Tibial artery (tissue), 4 donors: ENCODE measurements around the gene GJA3.

ENCODE experiments used
- DNase-seq, 2 donors: peaks; one replicate each; pipeline ENCODE4 v3.0.0-alpha.2; 2019
- H3K27ac ChIP-seq, 2 donors: fragments of 200-600 bp; sonication (generic) in 1 of 2; 1 replicate in 1 of 2; 2 replicates in 1 of 2; pipeline ENCODE4 v1.5.1; 2018 to 2019; ENCODE audit warnings: mild to moderate bottlenecking in 1 of 2
- H3K27me3 ChIP-seq, 2 donors: fragments of 200-600 bp; sonication (generic) in 1 of 2; one replicate each; pipeline versions ENCODE4 v1.5.1 to v1.6.0; 2016 to 2019
- H3K36me3 ChIP-seq, 3 donors: fragments of 200-600 bp; sonication (generic) in 2 of 3; one replicate each; pipeline ENCODE4 v1.5.1; 2016 to 2019; ENCODE audit warnings: mild to moderate bottlenecking in 2 of 3
- H3K4me1 ChIP-seq, 4 donors: fragments of 200-600 bp; sonication (generic) in 2 of 4; 1 replicate in 3 of 4; 2 replicates in 1 of 4; pipeline ENCODE4 v1.5.1; 2016 to 2019
- H3K4me3 ChIP-seq, 2 donors: fragments of 200-600 bp; sonication (generic) in 1 of 2; 1 replicate in 1 of 2; 2 replicates in 1 of 2; pipeline ENCODE4 v1.5.1; 2018 to 2019; ENCODE audit warnings: mild to moderate bottlenecking in 2 of 2
- H3K9me3 ChIP-seq, 3 donors: fragments of 200-600 bp; sonication (generic) in 1 of 3; one replicate each; pipeline ENCODE4 v1.5.1; 2016 to 2019
- intact Hi-C: fragments of 100-400 bp; cut with DNase I; formaldehyde crosslinking; loops from one replicate; pipeline ENCODE4 v1.15.0; 2023; ENCODE audit warnings: low total_unique reads
- TF ChIP-seq, protein P1 (sequence below), 2 experiments: fragments of 200-600 bp in 1 of 2; fragments of 450-650 bp in 1 of 2; IDR thresholded peaks; one replicate each; pipeline ENCODE4 v1.5.1; 2017 to 2019; ENCODE audit warnings: antibody characterized with exemption in 2 of 2, mild to moderate bottlenecking in 1 of 2, moderate library complexity in 1 of 2

The GJA3 gene

DNA sequence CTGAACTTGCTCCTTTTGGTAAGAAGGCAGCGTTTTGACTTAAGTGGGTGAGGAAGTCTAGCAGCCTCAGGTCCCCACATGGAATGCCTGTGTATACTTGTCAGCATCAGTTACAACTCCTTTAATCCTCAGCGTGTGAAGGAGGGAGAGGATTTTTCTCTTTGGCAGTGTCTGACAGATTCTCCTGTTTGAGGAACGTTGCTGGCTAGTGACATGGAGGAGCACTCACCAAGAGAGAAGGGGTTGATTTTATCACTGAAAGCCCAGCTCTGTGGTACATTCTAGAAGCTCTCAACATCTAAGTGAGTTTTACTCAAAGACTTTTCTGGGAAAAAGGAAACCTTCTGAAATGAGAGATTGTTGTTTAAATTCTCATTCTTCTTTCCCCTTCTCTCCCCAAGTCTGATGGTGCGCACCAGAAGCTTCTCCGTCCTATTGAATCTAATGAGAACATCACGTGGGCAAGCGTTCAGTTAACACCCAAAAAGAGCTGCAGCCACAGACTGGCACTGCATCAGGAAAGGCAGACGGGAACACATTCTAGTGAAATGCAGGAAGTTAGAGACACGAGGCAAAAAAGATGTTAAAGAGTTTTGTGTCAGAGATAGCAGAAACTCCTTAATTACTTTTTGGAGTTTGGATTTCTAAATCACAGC lies 58.2 kb downstream of the GJA3 start:
- Histone ChIP-seq H3K27me3 (peaks cover 0 to 50% of the 10 kb centered on the region in 2 donors), H3K27ac (no peak overlapping the region), H3K9me3 (no peaks in the 10 kb centered on the region), H3K4me3 (no peak overlapping the region), H3K4me1 (no peaks in the 10 kb centered on the region), H3K36me3 (no peaks in the 10 kb centered on the region)
- intact Hi-C loops: no loop called here
- no peak for DNase-seq
- TF ChIP-seq, protein P1, sequence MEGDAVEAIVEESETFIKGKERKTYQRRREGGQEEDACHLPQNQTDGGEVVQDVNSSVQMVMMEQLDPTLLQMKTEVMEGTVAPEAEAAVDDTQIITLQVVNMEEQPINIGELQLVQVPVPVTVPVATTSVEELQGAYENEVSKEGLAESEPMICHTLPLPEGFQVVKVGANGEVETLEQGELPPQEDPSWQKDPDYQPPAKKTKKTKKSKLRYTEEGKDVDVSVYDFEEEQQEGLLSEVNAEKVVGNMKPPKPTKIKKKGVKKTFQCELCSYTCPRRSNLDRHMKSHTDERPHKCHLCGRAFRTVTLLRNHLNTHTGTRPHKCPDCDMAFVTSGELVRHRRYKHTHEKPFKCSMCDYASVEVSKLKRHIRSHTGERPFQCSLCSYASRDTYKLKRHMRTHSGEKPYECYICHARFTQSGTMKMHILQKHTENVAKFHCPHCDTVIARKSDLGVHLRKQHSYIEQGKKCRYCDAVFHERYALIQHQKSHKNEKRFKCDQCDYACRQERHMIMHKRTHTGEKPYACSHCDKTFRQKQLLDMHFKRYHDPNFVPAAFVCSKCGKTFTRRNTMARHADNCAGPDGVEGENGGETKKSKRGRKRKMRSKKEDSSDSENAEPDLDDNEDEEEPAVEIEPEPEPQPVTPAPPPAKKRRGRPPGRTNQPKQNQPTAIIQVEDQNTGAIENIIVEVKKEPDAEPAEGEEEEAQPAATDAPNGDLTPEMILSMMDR (IDR thresholded peaks at IDR 0.05): no peak

DNA sequence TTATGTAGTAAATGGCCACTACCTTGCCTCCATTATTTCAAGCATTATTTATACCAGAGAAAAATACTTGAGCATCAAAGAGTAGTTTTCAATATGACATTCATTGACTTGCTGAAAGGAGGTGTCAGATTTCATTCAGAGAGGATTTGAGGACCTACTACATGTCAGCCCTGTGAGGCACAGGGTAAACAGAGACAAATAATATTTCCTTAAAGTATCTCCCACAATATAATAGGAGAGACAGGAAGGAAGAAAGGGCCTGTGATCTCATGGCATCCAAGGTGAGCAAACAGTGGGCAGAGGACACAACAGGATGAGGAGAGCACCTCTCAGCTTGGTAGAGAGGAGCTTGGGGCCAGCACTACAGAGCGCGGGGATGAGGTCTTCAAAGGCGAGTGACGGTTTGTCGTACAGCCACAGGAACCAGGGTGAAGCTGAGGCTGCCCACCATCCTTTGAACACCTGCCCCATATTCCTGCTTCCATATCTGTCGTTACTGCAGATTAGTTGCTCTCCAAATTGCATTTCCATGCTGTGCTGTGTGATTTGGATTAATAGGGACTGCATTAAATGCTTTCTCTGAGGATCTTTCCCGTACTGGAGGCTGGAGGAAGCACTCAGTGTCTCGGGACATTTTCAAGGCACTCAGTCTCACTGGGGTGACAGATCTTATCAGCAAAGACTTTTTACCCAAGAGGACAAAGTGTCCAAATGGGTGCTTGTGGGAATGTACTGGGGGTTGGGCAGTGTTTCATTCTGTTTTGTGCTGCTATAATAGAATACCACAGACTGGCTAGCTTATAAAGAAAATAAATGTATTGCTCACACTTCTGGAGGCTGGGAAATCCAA lies 59.2 kb downstream of the GJA3 start:
- intact Hi-C loops: no loop called here
- Histone ChIP-seq H3K27me3 (peaks cover 0 to 54% of the 10 kb centered on the region in 2 donors), H3K36me3 (no peaks in the 10 kb centered on the region), H3K27ac (no peak overlapping the region), H3K9me3 (no peaks in the 10 kb centered on the region), H3K4me3 (no peak overlapping the region), H3K4me1 (no peaks in the 10 kb centered on the region)
- TF ChIP-seq, protein P1 (IDR thresholded peaks at IDR 0.05): no peak
- no peak for DNase-seq

DNA sequence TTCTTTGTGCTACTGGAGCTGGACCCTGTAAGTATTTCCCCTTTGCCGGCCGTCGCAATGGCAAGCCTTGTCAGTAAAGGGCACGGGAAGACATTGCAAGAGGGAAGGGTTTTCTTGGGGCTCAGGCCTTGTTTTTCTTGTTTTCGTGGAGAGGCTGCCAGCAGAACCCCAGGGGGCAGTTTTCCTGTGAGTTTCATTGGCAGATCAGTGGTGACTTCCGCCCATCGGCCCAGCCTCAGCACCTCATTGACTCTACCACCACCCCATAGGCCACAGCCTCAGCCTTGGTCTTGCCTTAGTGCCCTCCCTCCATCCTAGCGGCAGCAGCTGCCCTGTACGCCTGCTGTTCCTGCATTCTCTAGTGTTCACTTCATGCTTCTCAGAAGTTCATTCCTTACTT lies 61.5 kb downstream of the GJA3 start:
- no peaks in the 10 kb centered on the region for H3K9me3 ChIP-seq
- DNase-seq: no peak
- TF ChIP-seq, protein P1 (IDR thresholded peaks at IDR 0.05): no peak
- peaks cover 0 to 37% of the 10 kb centered on the region in 2 donors for H3K27me3 ChIP-seq
- H3K4me1 ChIP-seq: no peaks in the 10 kb centered on the region
- intact Hi-C loops: no loop called here
- no peak overlapping the region for H3K4me3 ChIP-seq
- no peaks in the 10 kb centered on the region for H3K36me3 ChIP-seq
- H3K27ac ChIP-seq: no peak overlapping the region

DNA sequence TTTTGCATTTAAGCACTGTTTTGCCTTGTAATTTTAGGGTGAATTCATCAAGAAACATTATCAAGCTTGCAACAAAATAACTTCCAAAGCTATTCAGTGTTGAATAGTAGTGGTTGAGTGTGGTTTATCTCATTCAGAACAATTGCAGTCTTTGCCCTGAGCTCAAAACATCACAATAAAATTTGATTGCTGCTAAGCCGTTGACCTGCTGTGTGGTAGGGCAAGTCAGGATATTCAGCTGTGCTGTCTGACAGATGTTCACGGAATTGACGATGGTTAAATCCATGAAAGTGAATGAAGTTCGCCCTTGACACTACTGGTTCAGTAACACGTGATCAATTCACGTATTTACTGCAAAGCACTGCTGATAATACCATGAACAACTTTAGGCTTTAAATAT lies 66.9 kb downstream of the GJA3 start:
- H3K4me3 ChIP-seq: no peak overlapping the region
- H3K9me3 ChIP-seq: no peaks in the 10 kb centered on the region
- no peak for DNase-seq
- H3K27me3 ChIP-seq: peaks cover 0 to 8% of the 10 kb centered on the region in 2 donors
- intact Hi-C loops: no loop called here
- H3K27ac ChIP-seq: no peak overlapping the region
- TF ChIP-seq, protein P1 (IDR thresholded peaks at IDR 0.05): no peak
- H3K36me3 ChIP-seq: no peaks in the 10 kb centered on the region
- H3K4me1 ChIP-seq: no peaks in the 10 kb centered on the region

DNA sequence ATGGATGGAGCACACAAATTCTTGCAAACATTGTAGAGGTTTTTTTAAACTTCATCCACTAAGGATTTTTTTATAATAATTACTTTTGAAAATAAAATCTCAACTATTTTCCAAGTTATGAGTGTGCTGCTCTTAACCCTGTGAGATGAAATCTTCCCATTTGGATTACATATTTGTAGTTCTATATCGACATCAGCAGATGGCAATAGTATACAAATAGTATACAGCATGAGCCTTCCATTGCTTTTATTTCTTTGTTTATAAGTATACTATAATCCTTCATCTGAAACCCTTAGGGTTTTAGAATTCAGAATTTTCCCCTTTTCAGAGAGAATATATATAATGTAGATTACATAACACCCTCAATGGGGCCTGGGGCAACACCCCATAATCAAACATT lies 70.5 kb downstream of the GJA3 start:
- DNase-seq: no peak
- no peaks in the 10 kb centered on the region for H3K4me1 ChIP-seq
- H3K9me3 ChIP-seq: no peaks in the 10 kb centered on the region
- TF ChIP-seq, protein P1 (IDR thresholded peaks at IDR 0.05): no peak
- intact Hi-C loops: no loop called here
- no peak overlapping the region for H3K27ac ChIP-seq
- no peaks in the 10 kb centered on the region for H3K27me3 ChIP-seq
- no peak overlapping the region for H3K4me3 ChIP-seq
- H3K36me3 ChIP-seq: peaks cover 11 to 19% (median 16%) of the 10 kb centered on the region in 3 donors
